Myometrial cell (primary cell): ENCODE data around the gene UCP1. TPM values are rescaled to one million over a fixed set of nuclear protein-coding genes. Genes with fewer than 3 reads are reported as not detected.

ENCODE experiments used
- total RNA-seq: library from RNA; depleted of rRNA; stranded (reverse); fragments of >200 nt; gene quantifications from 2 replicates; pipeline ENCODE4 v1.2.3, GENCODE V29; 2015

UCP1 gene, protein sequence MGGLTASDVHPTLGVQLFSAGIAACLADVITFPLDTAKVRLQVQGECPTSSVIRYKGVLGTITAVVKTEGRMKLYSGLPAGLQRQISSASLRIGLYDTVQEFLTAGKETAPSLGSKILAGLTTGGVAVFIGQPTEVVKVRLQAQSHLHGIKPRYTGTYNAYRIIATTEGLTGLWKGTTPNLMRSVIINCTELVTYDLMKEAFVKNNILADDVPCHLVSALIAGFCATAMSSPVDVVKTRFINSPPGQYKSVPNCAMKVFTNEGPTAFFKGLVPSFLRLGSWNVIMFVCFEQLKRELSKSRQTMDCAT
- total RNA-seq = not detected in 2 replicates

DNA sequence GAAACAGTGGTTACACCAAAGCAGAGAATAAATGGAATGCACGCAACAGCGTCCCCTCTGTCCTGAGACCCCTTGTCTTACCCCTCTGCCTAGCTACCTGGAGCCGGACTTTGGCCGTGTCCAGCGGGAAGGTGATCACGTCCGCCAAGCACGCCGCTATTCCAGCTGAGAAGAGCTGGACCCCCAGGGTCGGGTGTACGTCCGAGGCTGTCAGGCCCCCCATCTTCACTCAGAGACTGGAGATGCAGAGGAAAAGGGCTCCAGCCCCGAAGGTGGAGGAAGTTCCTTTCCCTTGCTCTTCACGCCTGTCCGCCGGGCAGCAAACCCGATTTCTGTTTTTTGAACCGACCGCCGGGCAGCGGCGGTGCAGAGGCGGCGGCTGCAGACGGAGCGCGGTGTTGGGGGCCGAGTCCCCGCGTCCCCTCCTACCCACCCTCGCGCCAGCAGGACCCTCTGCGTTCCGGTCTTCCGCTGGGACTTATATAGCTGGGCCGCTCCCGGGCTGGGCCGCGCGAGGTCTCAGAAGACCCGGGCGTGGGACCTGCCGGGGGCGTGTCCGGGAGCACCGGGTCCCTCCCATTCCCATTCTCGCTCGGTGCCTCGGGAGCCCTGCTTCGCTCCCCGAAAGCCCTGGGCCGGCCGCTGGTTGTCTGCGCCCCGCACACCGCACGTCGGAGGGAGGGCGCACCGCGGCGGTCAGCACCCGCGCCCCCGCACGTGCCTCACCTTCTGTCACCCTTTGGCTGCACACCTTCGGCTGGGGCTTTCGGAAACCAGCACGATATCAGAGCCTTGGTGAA lies at the start of gene UCP1:
Gene UCP1 (minus strand): TSS at position 455 of the 800 bp plus-strand sequence. CDS start 232 bp downstream, at position 223.

DNA sequence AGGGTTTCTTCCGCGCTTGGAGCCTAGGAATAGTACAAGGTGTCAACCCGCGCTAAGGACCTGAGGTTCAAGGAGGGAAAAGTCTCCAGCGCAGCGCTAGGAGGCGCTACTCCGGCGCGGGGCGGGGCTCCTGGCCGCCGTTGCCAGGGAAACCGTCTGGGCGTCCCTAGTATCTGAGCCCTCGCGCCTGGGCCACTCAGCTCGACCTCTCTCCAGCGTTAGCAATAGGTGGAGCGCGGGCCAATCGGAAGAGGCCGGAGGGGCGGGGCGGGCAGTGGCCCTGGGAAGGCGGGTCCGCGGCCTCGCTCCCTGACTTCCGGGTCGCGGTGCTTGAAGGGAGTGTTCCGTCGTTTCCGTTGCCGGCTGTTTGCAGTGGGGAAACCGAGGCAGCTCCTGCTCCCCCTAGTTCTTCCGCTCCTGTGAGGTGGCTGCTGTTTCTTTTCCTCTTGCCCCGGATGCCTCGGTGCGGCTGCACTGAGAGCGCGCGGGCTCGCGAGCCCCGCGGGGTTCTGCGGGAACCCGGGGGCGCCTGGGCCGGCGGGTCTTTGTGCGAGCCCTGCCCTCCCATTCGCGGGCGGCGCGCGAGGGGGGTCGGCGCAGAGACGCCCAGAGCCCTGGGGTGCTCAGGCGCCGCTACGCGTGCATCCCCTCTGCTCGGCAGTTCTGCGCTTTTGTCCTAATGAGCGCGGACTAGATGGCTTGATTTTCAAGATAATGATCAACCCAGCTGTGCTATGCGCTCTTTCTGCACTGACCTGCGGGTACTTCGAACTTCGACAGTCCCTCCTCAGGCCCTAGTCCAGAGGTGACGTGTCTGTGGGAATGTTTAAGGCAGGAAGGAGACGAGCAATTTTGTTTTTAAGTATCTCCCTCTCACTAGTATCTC lies 44.7 kb downstream of the UCP1 start, which contains the start of gene ELMOD2:
Gene ELMOD2 (plus strand): TSS at position 312 of the 886 bp plus-strand sequence. CDS start 1,261 bp downstream, outside the sequence.

Other genes starting within 250 kb of the UCP1 start
- 61.4 and 79.9 TPM in 2 replicates for gene SCOC, start 195.3 kb downstream of the UCP1 start, total RNA-seq
- gene CLGN, start 141.3 kb downstream of the UCP1 start, total RNA-seq = 8.9 and 11.2 TPM in 2 replicates
- not detected in 2 replicates for gene MGAT4D, start 70.7 kb downstream of the UCP1 start, total RNA-seq
- gene ELMOD2, start 44.8 kb downstream of the UCP1 start, total RNA-seq = 22.2 and 26.1 TPM in 2 replicates
- 12.7 and 16.1 TPM in 2 replicates for gene TBC1D9, start 187.4 kb upstream of the UCP1 start, total RNA-seq